NCI-H1436 treated with DMSO at 0.1 percent for 48 hours (cell line): ENCODE results near the gene AGBL3.
"Not testable (repeated sequence)": the region's sequence is repeated elsewhere in the genome, so short reads cannot be mapped to it uniquely, and the experiment has no call there.

Source experiments
- DNase-seq: peaks from one replicate; lab custom pipeline; 2025; lab: John Stamatoyannopoulos, UW

AGBL3 gene

GRCh38 chr7:135076882-135077281 lies 90.6 kb downstream of the AGBL3 start:
- no peak for DNase-seq

DNA sequence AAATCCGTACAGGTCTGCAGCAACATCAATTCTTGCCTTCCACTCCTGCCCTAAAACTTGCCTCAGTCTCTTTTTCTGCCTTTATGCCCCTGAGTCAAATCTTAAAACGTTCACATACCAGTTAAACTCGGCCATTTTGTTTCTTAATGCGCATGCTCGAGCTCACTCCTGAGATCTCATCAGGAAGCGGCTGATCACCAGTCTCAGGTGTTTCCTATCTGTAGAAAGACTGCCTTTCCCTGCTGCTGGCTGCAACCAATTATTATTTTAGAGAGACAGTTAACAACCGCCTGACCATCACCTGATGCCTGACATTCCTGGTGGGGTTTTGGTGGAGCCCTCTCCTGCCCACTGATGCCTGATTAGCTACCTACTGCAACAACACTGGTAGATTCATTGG lies 91.3 kb downstream of the AGBL3 start:
- DNase-seq: no peak

- no peak for DNase-seq
These were observed 91.7 kb downstream of the AGBL3 start for GRCh38 chr7:135078051-135078450.

DNA sequence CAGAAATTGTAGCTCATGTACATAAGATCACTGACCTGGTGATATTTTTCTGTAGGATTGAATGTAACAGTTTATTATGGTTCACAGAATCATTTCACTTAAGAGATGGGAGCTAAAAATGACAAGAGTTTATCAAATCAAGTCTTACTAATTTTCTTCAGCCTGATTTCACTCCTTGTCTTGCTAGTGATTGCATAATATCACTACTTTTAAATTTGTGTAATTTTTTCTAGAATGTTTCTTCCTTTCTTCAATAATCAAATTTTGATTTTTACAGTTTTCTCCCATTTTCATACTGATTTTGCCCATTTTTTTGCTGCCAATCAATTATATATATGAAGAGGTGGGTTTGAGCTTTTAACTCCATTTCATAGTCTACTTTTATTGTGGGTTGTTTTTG lies 92.8 kb downstream of the AGBL3 start:
- DNase-seq: no peak

- DNase-seq: no peak
These were observed 96.7 kb downstream of the AGBL3 start for GRCh38 chr7:135083005-135083404.

DNA sequence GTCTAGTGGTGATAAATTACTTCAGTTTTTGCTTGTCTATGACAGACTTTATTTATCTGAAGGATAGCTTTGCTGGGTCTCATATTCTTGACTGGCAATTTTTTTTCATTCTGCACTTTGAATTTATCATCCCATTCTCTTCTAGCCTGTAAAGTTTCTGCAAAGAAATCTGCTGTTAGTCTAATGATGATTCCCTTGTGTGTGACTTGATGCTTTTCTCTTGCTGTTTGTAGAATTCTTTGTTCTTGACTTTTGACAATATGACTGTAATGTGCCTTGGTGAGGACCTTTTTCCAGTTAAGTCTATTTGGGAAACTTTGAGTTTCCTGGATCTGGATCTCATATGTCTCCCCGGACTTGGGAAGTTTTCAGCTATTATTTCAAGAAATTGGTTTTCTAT lies 102.3 kb downstream of the AGBL3 start:
- no peak for DNase-seq

- DNase-seq: no peak
These were observed 105.4 kb downstream of the AGBL3 start for GRCh38 chr7:135091717-135092116.

- no peak for DNase-seq
These were observed 108.3 kb downstream of the AGBL3 start for GRCh38 chr7:135094472-135095237.

DNA sequence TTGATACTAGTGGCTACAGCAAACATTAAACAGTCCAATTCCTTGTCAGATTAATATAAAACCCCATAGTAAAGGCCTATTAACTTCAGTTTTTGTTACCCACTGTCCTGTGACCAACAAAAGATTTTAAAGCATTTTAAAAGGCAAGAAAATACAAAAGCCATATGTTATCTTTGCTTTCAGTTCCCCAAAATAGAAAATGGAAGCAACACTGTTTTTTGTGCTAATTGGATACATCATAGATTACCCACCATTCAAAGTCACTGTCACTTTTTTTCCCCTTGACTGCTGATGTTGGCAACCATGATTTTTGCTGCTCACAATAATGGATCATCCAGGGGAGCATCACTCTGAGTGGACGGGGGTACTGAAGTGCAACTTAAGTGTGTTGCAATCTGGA lies 109.1 kb downstream of the AGBL3 start:
- no peak for DNase-seq

GRCh38 chr7:135098391-135098790 lies 112.1 kb downstream of the AGBL3 start:
- DNase-seq: no peak

GRCh38 chr7:135100856-135101255 lies 114.5 kb downstream of the AGBL3 start:
- DNase-seq: no peak

- no peak for DNase-seq
These were observed 116.1 kb downstream of the AGBL3 start for GRCh38 chr7:135102372-135102771.

GRCh38 chr7:135109562-135109961 lies 123.3 kb downstream of the AGBL3 start:
- no peak for DNase-seq

- no peak for DNase-seq
These were observed 123.7 kb downstream of the AGBL3 start for GRCh38 chr7:135109976-135110375.

- no peak for DNase-seq
These were observed 125.1 kb downstream of the AGBL3 start for GRCh38 chr7:135111379-135111778.

DNA sequence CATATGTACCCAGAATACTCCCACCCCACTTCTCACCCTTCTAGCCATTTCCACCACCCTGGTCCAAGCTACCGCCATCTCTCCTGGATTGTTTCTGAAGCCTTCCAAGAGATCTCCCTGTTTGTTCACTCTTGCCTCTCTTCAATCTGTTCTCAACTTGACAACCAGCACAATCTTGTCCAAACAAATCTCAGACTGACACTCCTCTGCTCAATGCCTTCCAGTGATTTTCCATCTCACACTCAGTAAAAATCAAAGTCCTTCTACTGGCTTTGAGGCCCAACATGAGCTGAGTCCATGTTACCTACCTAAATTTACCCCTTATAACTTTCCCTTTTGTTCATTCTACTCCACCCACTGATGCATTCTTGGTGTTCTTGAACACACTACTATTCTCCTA lies 128.3 kb downstream of the AGBL3 start:
- no peak for DNase-seq

- no peak for DNase-seq
These were observed 130.8 kb downstream of the AGBL3 start for GRCh38 chr7:135117096-135117495.

DNA sequence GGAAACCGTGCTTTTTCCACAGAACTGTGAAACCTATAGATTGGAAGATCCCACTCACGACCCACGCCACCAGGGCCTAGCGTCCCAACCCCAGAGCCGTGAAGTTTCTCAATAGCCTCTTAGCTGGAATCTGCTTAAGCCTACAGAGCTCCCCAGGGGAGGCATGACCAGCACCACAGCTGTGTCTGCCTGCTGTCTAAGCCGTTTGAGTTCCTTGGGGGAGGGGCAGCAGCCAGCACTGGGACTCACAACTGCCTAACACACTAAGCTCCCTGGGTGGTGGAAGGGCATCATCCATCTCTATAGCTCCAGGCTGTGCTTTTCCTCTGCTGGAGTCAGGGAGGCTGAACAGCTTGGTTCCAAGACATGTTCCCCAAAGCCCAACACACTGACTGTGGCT lies 135.6 kb downstream of the AGBL3 start:
- DNase-seq: no peak

GRCh38 chr7:135124631-135125030 lies 138.3 kb downstream of the AGBL3 start:
- not testable (repeated sequence) for DNase-seq

GRCh38 chr7:135128931-135129330 lies 142.6 kb downstream of the AGBL3 start:
- no peak for DNase-seq

DNA sequence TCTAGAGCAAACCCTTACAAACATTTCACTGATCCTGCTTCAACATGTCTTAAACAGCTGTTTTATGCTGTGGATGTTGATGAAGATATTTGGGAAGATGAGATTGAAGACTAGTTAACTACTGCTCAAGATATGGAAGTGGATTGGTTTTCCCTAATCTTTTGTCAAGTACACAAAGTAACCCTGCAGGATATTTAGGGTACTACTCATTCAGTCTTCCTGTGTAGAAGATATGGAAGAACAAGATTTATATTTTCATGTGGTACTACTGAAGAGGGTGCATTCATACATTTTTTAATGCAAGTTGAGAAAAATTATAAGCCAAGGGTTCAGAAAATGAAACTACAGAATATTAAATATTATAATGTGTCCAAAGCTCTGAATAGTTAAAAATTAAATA lies 143.3 kb downstream of the AGBL3 start:
- DNase-seq: no peak

DNA sequence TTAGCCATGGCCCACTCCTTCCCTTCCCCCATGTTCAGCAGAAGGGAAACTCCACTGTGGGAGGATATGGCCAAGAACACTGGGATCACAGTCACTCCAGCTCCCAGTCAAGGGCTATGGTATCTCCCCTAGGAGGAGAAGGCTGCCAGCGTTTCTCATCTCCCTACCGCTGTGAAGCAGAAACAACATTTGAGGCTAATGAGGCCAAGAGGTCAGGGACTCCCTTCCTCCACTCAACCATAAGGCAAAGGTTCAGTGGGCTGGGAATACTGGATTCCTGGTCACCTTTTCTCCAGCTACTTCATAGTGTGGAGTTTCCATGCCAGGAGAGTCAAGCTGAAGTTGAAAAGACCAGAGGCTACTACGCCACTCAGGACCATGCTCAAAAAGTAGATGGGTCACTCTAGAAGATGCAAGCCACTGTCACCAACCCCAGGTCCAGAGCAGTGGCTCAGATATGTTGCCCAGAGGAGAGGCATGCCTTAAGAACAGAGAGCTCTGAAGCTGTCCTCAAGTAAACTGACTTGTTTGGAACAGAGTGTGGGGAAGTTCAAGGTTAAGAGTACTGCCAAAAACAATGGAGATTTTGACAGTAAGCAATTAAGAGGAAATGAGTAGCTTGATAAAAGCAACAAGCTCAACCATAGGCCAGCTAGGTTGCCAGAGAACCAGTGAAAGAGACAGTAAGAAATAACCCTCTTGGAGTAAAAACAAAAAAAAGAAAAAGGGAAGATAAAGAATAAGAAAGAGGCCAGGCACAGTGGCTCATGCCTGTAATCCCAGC lies 157.8 kb downstream of the AGBL3 start:
- DNase-seq: no peak

DNA sequence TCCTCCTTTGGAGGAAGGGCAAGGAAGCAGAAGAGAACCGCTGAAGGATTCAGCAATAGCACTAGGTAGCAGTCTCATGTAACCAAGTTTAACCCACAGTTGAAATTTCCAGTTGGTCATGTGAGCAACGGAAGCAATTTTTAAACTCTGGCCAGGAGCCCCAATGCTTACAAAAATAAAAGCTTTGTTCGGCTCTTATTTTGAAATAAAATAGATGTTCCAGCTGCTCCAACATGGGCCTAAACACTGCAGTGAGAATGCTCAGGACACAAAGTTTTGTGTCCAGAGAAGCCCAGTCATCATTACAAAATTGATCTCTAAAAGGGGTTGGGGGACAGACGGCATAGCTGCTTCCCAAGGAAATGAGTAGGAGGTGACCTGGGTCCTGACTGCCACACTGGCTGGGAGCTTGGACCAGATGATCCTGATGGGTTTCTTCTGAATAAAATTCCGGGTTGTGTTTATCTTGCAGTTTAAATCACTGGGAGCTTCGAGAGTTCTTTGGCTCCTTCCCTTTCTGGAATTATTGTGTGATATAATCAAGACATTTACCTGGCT lies 161.1 kb downstream of the AGBL3 start:
- no peak for DNase-seq
